RWPE2 (cell line): ENCODE results near the gene CR1.
A peak's percentile ranks its signal among the peaks of the same experiment; 100 is the strongest.
"Not testable (repeated sequence)": the region's sequence is repeated elsewhere in the genome, so short reads cannot be mapped to it uniquely, and the experiment has no call there.

Experiments used
- ATAC-seq: fragments of 200-7000 bp; cut with Tn5 transposase; 3 replicates; pipeline ENCODE4 v1.9.1; 2021; ENCODE audit warnings: low read depth
- DNase-seq: peaks from one replicate; pipeline ENCODE4 v3.0.0-alpha.2; 2020; ENCODE audit warnings: low spot score
- H3K27ac ChIP-seq: fragments of 450-650 bp; 2 replicates; pipeline ENCODE4 v1.5.1; 2017; ENCODE audit warnings: mild to moderate bottlenecking; ENCODE audit not compliant: poor library complexity, severe bottlenecking
- H3K27me3 ChIP-seq: fragments of 250-450 bp; sonication (Bioruptor Pico); 2 replicates; pipeline ENCODE4 v1.5.1; 2021; ENCODE audit warnings: mild to moderate bottlenecking, moderate library complexity; ENCODE audit not compliant: insufficient read depth, poor library complexity, severe bottlenecking
- H3K36me3 ChIP-seq: fragments of 250-450 bp; sonication (Bioruptor Pico); 2 replicates; pipeline ENCODE4 v1.5.1; 2020; ENCODE audit warnings: low read depth, mild to moderate bottlenecking, moderate library complexity
- H3K4me1 ChIP-seq: fragments of 250-450 bp; sonication (Bioruptor Pico); 2 replicates; pipeline ENCODE4 v1.5.1; 2021; ENCODE audit warnings: mild to moderate bottlenecking, moderate library complexity; ENCODE audit not compliant: insufficient read depth, poor library complexity, severe bottlenecking
- H3K4me3 ChIP-seq: fragments of 250-450 bp; sonication (Bioruptor Pico); 2 replicates; pipeline ENCODE4 v1.5.1; 2021; ENCODE audit warnings: mild to moderate bottlenecking, moderate library complexity; ENCODE audit not compliant: severe bottlenecking
- H3K9me3 ChIP-seq: fragments of 250-450 bp; sonication (Bioruptor Pico); 2 replicates; pipeline ENCODE4 v1.5.1; 2021; ENCODE audit warnings: mild to moderate bottlenecking, moderate library complexity; ENCODE audit not compliant: severe bottlenecking
- TF ChIP-seq, protein P1 (sequence below): fragments of 450-650 bp; IDR thresholded peaks from one replicate; pipeline ENCODE4 v1.5.1; 2017; ENCODE audit warnings: mild to moderate bottlenecking, moderate library complexity; ENCODE audit not compliant: poor library complexity, severe bottlenecking

The CR1 gene

GRCh38 chr1:207493212-207493611, 2.7 kb upstream of the CR1 start:
- TF ChIP-seq, protein P1, sequence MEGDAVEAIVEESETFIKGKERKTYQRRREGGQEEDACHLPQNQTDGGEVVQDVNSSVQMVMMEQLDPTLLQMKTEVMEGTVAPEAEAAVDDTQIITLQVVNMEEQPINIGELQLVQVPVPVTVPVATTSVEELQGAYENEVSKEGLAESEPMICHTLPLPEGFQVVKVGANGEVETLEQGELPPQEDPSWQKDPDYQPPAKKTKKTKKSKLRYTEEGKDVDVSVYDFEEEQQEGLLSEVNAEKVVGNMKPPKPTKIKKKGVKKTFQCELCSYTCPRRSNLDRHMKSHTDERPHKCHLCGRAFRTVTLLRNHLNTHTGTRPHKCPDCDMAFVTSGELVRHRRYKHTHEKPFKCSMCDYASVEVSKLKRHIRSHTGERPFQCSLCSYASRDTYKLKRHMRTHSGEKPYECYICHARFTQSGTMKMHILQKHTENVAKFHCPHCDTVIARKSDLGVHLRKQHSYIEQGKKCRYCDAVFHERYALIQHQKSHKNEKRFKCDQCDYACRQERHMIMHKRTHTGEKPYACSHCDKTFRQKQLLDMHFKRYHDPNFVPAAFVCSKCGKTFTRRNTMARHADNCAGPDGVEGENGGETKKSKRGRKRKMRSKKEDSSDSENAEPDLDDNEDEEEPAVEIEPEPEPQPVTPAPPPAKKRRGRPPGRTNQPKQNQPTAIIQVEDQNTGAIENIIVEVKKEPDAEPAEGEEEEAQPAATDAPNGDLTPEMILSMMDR, result no peak
- ATAC-seq (no peak), DNase-seq (no peak)
- H3K4me1 ChIP-seq, result no peaks in the 10 kb centered on the region
- peaks cover 40% of the 10 kb centered on the region for H3K27me3 ChIP-seq
- no peaks in the 10 kb centered on the region for H3K36me3 ChIP-seq
- H3K4me3 ChIP-seq, result no peak overlapping the region
- no peaks in the 10 kb centered on the region for H3K9me3 ChIP-seq
- H3K27ac ChIP-seq, result no peak overlapping the region

DNA sequence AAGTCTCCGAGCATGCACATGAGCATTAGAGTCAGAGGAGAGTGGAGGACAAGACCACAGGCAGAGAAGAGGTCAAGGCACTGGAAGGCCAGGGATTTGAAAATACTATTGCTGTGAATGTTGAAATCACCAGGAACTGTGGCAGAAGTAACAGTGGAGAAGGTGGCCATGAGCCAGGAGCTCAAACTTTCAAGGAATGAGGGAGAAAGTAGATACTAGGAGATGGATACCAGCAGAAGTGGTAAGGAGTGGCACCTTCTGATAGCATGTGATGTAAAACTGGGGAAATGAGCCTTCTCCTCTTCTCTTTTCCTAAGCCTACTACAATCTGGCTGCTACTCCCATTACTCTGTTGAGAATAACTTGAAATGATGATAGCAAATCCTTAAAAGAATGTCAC, 1.8 kb upstream of the CR1 start:
- Histone ChIP-seq H3K36me3 (no peaks in the 10 kb centered on the region), H3K4me1 (no peaks in the 10 kb centered on the region), H3K4me3 (no peak overlapping the region), H3K27ac (no peak overlapping the region), H3K9me3 (no peaks in the 10 kb centered on the region), H3K27me3 (peaks cover 47% of the 10 kb centered on the region)
- DNase-seq (no peak), ATAC-seq (no peak)
- TF ChIP-seq, protein P1, result no peak

GRCh38 chr1:207495281-207495680, 676 bp upstream of the CR1 start:
- not testable (repeated sequence) for H3K4me3 ChIP-seq, ATAC-seq, H3K4me1 ChIP-seq, H3K36me3 ChIP-seq, H3K9me3 ChIP-seq, H3K27ac ChIP-seq, DNase-seq
- peaks cover 58% of the 10 kb centered on the region for H3K27me3 ChIP-seq

DNA sequence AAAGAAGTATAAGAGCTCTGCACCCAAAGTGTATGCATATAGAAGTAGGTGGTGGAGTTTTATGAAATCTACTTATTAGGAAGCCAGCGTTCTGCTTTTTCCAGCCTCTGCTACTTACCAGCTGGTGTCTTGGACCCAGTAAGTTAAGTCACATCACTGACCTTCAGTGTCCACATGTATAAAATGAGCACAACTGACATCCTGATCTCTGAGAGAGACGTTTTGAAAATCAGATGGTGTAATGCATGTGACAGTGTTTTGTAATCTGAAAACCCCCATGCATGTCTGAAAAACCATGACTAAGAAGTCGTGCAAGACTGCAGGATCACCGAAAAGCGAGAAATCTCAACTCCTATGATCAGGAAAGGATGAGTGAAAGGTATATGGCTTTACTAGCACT, 2.0 kb downstream of the CR1 start:
- Histone ChIP-seq H3K36me3 (no peaks in the 10 kb centered on the region), H3K4me3 (no peak overlapping the region), H3K27ac (no peak overlapping the region), H3K27me3 (peaks cover 78% of the 10 kb centered on the region), H3K4me1 (no peaks in the 10 kb centered on the region), H3K9me3 (no peaks in the 10 kb centered on the region)
- TF ChIP-seq, protein P1, result no peak
- ATAC-seq, result no peak
- no peak for DNase-seq

- H3K9me3 ChIP-seq, result no peaks in the 10 kb centered on the region
- peaks cover 75% of the 10 kb centered on the region for H3K27me3 ChIP-seq
- no peaks in the 10 kb centered on the region for H3K36me3 ChIP-seq
- peak; percentile 79 for ATAC-seq
- TF ChIP-seq, protein P1, result peak; percentile 85
- DNase-seq, result no peak
- H3K27ac ChIP-seq, result no peak overlapping the region
- no peak overlapping the region for H3K4me3 ChIP-seq
- H3K4me1 ChIP-seq, result no peaks in the 10 kb centered on the region
These were observed 3.6 kb downstream of the CR1 start for GRCh38 chr1:207499573-207499972.
